ENCODE measurements around the gene OTOGL. TPM values are rescaled to one million over a fixed set of nuclear protein-coding genes. Genes with fewer than 3 reads are reported as not detected.
"Not testable (repeated sequence)": the region's sequence is repeated elsewhere in the genome, so short reads cannot be mapped to it uniquely, and the experiment has no call there.

Gene OTOGL
- polyA plus RNA-seq, 3 donors, result not detected

GRCh38 chr12:80299219-80299618, 199.9 kb downstream of the OTOGL start:
- Mint-ChIP-seq H3K27me3 (ENCODE audit: low read depth in 3 of 3) (peaks cover 0 to 1% (median 0%) of the 10 kb centered on the region in 3 donors), H3K27ac (no peak overlapping the region)
- WGBS (ENCODE audit: insufficient coverage), result no CpG with 5 or more reads among the region's 1 CpG

GRCh38 chr12:80299976-80300375, 200.6 kb downstream of the OTOGL start:
- H3K4me2 ChIP-seq (replicated peaks; ENCODE audit: extremely low read depth, low read length, poor library complexity, severe bottlenecking), result no peak overlapping the region
- 100% methylated on average over 1 of the region's 3 CpGs for WGBS (ENCODE audit: insufficient coverage)
- no peak overlapping the region for H3K27ac ChIP-seq (ENCODE audit: low read depth in 1 of 2, low read length in 2 of 2)

More at GRCh38 chr12:80299219-80299618, 199.9 kb downstream of the OTOGL start:
- no peak overlapping the region for H3K4me2 ChIP-seq (replicated peaks; ENCODE audit: extremely low read depth, low read length, poor library complexity, severe bottlenecking)
- no peaks in the 10 kb centered on the region for H4K20me1 ChIP-seq (ENCODE audit: insufficient read depth, low read length)
- no peaks in the 10 kb centered on the region for H3K4me1 Mint-ChIP-seq
- H3K36me3 ChIP-seq (replicated peaks in 1 of 2; ENCODE audit: control insufficient read depth in 1 of 2, insufficient read depth in 2 of 2, low read length in 2 of 2), result no peaks in the 10 kb centered on the region
- no peaks in the 10 kb centered on the region for H3K36me3 Mint-ChIP-seq
- no peak for TF ChIP-seq CTCF (IDR thresholded peaks at IDR 0.05)
- no peaks in the 10 kb centered on the region for H3K27me3 ChIP-seq (ENCODE audit: control insufficient read depth in 2 of 2, insufficient read depth in 2 of 2, low read length in 2 of 2)
- H3K9me3 ChIP-seq (replicated peaks in 1 of 2; ENCODE audit: control insufficient read depth in 1 of 2, insufficient read depth in 1 of 2, low read length in 2 of 2), result no peaks in the 10 kb centered on the region
- no peak overlapping the region for H3K9ac ChIP-seq (ENCODE audit: insufficient read depth, low read length, poor library complexity, severe bottlenecking)
- intact Hi-C loops (cut with micrococcal nuclease), result no loop called here
- peaks cover 0 to 17% (median 3%) of the 10 kb centered on the region in 7 donors for H3K9me3 Mint-ChIP-seq
- H3K27ac ChIP-seq (ENCODE audit: low read depth in 1 of 2, low read length in 2 of 2), result no peak overlapping the region
- H3K4me3 ChIP-seq (replicated peaks in 1 of 3; ENCODE audit: low read depth in 2 of 3, low read length in 3 of 3), result no peak overlapping the region
- no peak overlapping the region for H3K4me3 Mint-ChIP-seq
- no peak for DNase-seq
- H3K79me2 ChIP-seq (ENCODE audit: insufficient read depth, low read length), result no peaks in the 10 kb centered on the region
- no peak overlapping the region for H2AFZ ChIP-seq (ENCODE audit: insufficient read depth, low read depth, low read length, poor library complexity, severe bottlenecking)
- no peaks in the 10 kb centered on the region for H3K4me1 ChIP-seq (ENCODE audit: control insufficient read depth in 1 of 2, insufficient read depth in 2 of 2, low read length in 2 of 2)

GRCh38 chr12:80307436-80307835, 208.1 kb downstream of the OTOGL start:
- H3K27me3 Mint-ChIP-seq (ENCODE audit: low read depth in 3 of 3); H3K4me3 Mint-ChIP-seq; H3K79me2 ChIP-seq (ENCODE audit: insufficient read depth, low read length); DNase-seq; H3K4me3 ChIP-seq (replicated peaks in 1 of 3; ENCODE audit: low read depth in 2 of 3, low read length in 3 of 3); H3K4me1 ChIP-seq (ENCODE audit: control insufficient read depth in 1 of 2, insufficient read depth in 2 of 2, low read length in 2 of 2); H3K36me3 Mint-ChIP-seq; H4K20me1 ChIP-seq (ENCODE audit: insufficient read depth, low read length); H3K9me3 ChIP-seq (replicated peaks in 1 of 2; ENCODE audit: control insufficient read depth in 1 of 2, insufficient read depth in 1 of 2, low read length in 2 of 2); H3K4me2 ChIP-seq (replicated peaks; ENCODE audit: extremely low read depth, low read length, poor library complexity, severe bottlenecking); H3K36me3 ChIP-seq (replicated peaks in 1 of 2; ENCODE audit: control insufficient read depth in 1 of 2, insufficient read depth in 2 of 2, low read length in 2 of 2); H3K9me3 Mint-ChIP-seq; intact Hi-C loops (cut with micrococcal nuclease); H2AFZ ChIP-seq (ENCODE audit: insufficient read depth, low read depth, low read length, poor library complexity, severe bottlenecking); H3K27ac Mint-ChIP-seq; H3K9ac ChIP-seq (ENCODE audit: insufficient read depth, low read length, poor library complexity, severe bottlenecking); H3K27ac ChIP-seq (ENCODE audit: low read depth in 1 of 2, low read length in 2 of 2); H3K27me3 ChIP-seq (ENCODE audit: control insufficient read depth in 2 of 2, insufficient read depth in 2 of 2, low read length in 2 of 2); H3K4me1 Mint-ChIP-seq: not testable (repeated sequence)
- no CpG with 5 or more reads among the region's 27 CpGs for WGBS (ENCODE audit: insufficient coverage)

More at GRCh38 chr12:80299976-80300375, 200.6 kb downstream of the OTOGL start:
- intact Hi-C loops (cut with micrococcal nuclease), result no loop called here
- no peaks in the 10 kb centered on the region for H3K9me3 ChIP-seq (replicated peaks in 1 of 2; ENCODE audit: control insufficient read depth in 1 of 2, insufficient read depth in 1 of 2, low read length in 2 of 2)
- no peak overlapping the region for H3K4me3 ChIP-seq (replicated peaks in 1 of 3; ENCODE audit: low read depth in 2 of 3, low read length in 3 of 3)
- TF ChIP-seq CTCF (IDR thresholded peaks at IDR 0.05), result no peak
- H3K27me3 ChIP-seq (ENCODE audit: control insufficient read depth in 2 of 2, insufficient read depth in 2 of 2, low read length in 2 of 2), result no peaks in the 10 kb centered on the region
- no peaks in the 10 kb centered on the region for H3K4me1 ChIP-seq (ENCODE audit: control insufficient read depth in 1 of 2, insufficient read depth in 2 of 2, low read length in 2 of 2)
- H3K9me3 Mint-ChIP-seq, result peaks cover 0 to 17% (median 3%) of the 10 kb centered on the region in 7 donors
- H3K36me3 ChIP-seq (replicated peaks in 1 of 2; ENCODE audit: control insufficient read depth in 1 of 2, insufficient read depth in 2 of 2, low read length in 2 of 2), result no peaks in the 10 kb centered on the region
- H3K27ac Mint-ChIP-seq, result no peak overlapping the region
- H3K4me1 Mint-ChIP-seq, result no peaks in the 10 kb centered on the region
- no peak overlapping the region for H2AFZ ChIP-seq (ENCODE audit: insufficient read depth, low read depth, low read length, poor library complexity, severe bottlenecking)
- H3K36me3 Mint-ChIP-seq, result no peaks in the 10 kb centered on the region
- H3K4me3 Mint-ChIP-seq, result no peak overlapping the region
- DNase-seq, result no peak
- H3K79me2 ChIP-seq (ENCODE audit: insufficient read depth, low read length), result no peaks in the 10 kb centered on the region
- H4K20me1 ChIP-seq (ENCODE audit: insufficient read depth, low read length), result no peaks in the 10 kb centered on the region
- no peak overlapping the region for H3K9ac ChIP-seq (ENCODE audit: insufficient read depth, low read length, poor library complexity, severe bottlenecking)
- peaks cover 0 to 1% (median 0%) of the 10 kb centered on the region in 3 donors for H3K27me3 Mint-ChIP-seq (ENCODE audit: low read depth in 3 of 3)
